GM18907 (cell line): ENCODE results near the gene SPTBN2.

Source experiments
- ATAC-seq: cut with Tn5 transposase; IDR thresholded peaks from one replicate; pipeline ENCODE4 v1.9.1; 2021; ENCODE audit warnings: mild to moderate bottlenecking, moderate library complexity; ENCODE audit not compliant: unreplicated experiment

The SPTBN2 gene

DNA sequence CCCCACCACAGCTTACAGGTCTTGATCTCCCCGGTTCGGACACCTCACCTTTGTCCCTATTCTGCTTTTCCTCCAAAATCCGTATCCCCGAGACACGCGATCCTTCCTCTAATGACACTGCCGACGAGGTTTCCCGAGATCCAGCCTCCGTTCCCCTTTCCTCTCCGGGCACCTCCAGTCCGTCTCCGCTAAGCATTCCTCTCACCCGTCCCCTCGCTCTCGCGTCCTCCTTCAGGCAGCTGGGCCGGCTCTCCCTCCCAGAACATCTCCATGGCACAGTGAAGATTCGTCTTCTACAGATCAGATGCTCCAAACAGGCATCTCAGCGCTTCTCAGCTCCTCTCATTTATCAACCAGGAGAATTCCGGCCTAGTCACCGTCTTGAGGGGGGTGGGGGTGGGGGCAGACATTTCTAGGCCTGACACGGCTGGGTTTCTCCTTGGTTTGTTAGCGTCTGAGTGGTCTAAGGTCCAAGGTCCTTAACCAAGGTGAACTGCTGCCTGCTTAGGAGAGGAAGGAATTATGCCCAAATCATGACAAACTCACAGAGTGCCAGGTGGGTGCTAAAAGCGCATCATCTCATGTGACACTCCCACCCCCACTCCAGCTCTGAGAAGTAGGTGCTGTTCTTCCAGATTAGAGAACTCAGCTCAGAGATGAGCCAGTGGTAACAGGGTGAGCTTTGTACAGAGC lies at the start of gene SPTBN2:
TSS of gene SPTBN2 (minus strand) at position 524 of the 693 bp plus-strand sequence. CDS start 7,976 bp downstream, outside the sequence.
- ATAC-seq, result no peak

DNA sequence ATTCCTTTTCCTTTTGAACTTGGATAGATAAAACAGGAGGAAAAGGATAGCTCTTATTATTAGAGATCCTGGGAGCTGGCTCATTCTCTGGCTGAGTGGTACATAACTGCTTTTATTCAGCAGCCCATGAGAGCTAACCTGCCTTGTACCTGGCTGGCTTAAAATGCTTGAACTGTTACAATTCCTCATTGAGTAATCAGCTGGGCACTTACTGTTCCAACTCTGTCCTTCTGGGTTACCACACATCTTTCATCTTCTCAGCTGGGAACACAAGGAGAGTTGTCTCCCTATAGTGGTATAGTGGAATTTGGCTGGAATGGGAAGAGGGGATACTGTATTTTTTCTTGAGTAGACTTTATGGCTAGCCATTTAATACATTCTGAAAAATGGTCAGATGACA lies 39.8 kb upstream of the SPTBN2 start:
- ATAC-seq, result no peak

GRCh38 chr11:66768088-66768521 lies 39.1 kb upstream of the SPTBN2 start:
- ATAC-seq, result no peak

DNA sequence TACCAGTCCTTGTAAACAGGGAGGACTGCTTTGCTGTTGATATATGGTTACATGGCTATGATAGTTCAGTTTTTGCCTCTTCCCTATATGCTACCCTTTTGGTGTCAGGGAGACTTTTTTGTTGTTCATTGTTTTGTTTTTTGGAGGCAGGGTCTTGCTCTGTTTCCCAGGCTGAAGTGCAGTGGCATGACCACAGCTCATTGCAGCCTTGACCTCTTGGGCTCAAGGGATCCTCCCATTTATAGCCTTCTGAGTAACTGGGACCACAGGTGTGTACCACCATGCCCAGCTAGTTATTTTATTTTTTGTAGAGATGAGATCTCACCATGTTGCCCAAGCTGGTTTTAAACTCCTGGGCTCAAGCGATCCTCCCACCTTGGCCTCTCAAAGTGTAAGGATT lies 38.6 kb upstream of the SPTBN2 start:
- ATAC-seq, result no peak

GRCh38 chr11:66766681-66767080 lies 37.7 kb upstream of the SPTBN2 start:
- no peak for ATAC-seq

DNA sequence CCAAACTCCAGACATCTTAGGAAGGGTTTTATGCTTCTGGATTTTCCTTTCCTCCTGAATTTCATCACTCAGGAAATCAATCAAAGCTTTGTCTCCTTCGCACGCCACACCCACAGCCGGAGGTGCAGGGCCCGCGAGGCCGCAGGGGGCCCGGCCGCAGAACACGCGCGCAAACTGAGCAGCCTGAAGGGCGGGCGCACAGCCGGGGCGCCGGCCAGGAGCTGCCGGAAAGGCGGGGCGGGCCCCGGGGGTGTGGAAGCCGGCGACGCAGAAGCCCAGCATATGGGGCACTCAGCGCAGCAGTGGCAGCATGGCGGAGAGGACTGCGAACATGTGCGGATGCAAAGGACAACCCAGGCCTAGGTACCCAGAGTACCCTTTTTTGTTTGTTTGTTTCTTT lies 33.1 kb upstream of the SPTBN2 start:
- no peak for ATAC-seq

GRCh38 chr11:66752148-66752547 lies 23.1 kb upstream of the SPTBN2 start:
- no peak for ATAC-seq

DNA sequence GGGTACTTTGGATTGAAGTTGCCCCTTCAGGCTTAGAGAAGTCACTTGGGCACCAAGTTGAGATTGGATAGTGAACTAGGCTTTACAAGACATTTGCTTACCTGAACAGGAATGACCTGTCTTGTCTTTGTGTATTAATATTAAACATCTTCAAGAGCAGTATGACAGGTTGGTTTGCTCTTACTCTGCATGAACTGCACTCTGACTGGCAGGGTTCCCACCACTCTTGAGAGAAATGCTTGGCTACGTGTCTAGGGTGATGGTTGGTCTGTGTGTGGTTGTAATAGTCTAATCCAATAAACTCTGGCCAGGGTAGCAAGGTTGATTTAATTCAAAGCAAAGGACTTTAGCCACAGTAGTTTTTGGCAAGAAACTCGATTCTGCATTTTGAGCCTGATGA lies 20.1 kb upstream of the SPTBN2 start:
- ATAC-seq, result no peak

DNA sequence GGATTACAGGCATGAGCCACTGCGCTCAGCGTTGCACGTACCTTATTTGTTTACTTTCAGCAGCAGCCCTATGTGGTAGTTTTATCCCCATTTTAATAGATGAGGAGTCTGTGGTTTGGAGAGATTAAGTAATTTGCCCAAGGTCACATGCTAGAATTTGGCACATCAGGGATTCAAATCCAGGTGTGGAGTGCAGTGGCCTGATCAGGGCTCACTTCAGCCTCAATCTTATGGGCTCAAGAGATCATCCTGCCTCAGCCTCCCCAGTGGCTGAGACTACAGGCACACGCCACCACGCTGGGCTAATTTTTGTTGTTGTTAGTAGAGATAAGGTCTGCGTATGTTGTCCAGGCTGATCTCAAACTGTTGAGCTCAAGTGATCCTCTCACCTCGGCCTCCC lies 18.5 kb upstream of the SPTBN2 start:
- no peak for ATAC-seq

- peak; percentile 47 for ATAC-seq
Observed at GRCh38 chr11:66745356-66746235, 16.6 kb upstream of the SPTBN2 start.

DNA sequence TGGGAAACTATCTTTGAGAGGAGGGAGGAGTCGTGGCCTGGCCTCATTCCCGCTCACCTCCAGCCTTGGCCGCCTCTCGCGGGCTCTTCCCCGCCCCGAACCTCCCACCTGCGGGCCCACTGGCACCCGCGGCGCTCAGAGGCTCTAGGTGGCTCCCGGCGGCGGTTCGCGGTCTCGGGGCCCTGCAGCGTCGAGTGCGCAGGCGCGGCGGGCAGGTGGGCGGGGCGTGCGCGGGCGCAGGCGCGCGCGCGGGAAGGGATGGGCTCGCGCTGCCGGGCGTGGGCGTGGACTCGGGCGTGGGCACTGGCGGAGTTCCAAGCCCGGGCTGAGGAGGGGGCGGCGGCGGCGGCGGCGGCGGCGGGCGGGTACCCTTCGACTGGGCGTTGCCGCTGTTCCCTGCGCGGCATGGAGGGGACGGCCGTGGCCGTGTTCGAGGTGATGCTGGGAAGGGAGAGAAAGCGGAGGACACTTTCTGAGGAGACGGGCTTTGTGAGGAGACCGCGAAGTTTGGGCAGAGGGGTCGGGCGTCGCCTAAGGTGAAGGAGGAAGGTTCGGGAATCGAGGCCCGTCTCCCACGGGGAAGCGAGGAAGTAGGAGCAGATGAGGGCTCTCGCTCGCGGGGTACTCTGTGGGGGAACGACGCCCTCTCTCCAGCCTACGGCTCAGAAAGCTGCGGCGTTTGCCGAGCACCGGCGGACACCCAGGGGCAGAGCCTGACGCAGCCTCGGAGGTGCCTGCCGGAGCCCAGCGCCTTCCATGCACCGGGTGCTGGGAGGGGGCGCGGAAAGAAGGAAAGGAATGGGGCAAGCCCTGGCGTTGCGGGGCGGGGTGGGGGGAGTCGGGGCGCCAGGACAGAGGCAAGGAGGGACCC lies 15.7 kb upstream of the SPTBN2 start:
- peak; percentile 69 for ATAC-seq

DNA sequence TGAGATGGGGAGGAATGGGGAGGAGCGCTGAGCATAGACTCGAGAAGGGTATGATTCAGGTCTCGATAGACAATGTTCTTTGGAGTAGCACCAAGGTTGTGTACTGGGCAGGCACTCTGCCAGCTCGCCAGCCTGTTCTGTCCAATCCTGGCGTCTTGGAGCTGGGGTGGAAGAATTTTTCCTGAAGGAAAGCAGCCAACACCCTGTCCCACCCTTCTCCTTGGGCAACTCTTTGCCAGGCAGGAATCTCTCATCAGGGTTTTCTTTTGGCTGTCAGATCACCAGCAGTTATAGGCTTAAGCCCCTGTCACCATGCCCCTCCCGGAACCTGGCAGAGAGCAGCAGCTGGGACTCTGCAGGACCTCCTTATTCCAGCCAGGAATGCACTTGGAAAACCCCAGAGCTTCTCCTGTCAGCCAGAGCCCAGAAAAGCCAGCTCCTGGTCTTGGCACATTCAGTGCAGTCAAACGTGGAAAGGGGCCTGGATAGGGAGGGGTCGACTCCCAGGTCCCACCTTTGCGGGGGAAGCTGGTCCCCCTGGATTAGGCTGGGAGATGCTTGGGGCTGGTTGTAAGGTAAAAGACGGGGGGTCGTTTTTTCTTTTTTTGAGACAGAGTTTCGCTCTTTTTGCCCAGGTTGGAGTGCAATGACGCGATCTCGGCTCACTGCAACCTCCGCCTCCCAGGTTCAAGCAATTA lies 14.4 kb upstream of the SPTBN2 start:
- ATAC-seq, result no peak

- no peak for ATAC-seq
Observed at GRCh38 chr11:66741153-66741552, 12.1 kb upstream of the SPTBN2 start.

DNA sequence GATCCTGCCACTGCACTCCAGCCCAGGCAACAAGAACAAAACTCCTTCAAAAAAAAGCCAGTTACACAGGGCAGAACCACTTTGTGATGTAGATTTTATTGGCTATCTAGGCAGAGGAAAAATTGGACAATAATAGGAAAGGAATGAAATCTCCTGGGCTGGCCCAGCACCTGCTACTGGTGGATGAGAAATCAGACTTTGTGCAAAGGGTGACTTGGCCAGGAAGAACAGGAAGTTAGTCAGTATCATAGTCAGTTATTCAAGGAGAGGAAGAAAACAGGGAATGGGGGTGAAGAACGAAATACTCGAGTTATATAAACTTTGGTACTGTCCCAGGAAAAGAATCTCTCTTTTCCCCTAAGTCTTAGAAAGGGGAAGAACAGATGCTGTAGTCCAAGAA lies 11.0 kb upstream of the SPTBN2 start:
- ATAC-seq, result no peak

DNA sequence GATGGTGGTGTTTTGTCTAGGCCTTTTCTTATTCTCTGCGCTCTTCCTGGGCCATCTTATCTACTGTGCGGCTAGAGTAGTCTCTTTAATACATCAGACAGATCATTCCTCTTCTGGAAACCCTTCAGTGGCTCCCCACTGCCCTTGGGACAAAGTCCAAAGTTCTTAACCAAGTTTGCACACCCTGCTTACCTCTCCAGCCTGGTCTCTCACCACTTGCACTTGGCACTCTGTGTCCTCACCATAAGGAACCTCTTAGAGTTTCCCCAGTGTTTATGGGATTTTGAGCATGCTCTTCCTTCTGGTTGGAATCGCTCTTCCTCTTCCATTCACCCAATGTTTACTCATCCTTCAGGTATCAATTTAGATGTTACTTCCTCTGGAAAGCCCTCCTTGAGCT lies 5.2 kb upstream of the SPTBN2 start:
- no peak for ATAC-seq

DNA sequence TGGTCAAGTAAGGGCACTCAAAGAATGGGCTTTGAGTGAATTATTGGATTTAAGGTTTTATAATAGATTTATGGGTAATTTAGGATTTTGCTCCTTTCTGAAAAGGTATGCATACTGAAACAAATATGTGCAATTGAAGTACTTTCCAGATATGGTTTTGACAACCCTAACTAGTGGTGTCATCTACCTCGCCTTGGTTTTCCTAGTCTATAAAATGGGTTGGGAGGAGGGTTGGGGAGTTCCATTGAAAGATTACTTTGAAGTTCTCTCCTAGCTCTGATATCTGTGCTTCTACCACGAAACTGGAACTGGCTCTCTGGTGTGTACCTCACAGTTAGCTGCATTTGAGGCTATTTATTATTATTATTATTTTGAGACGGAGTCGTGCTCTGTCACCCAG lies 431 bp upstream of the SPTBN2 start:
- no peak for ATAC-seq

DNA sequence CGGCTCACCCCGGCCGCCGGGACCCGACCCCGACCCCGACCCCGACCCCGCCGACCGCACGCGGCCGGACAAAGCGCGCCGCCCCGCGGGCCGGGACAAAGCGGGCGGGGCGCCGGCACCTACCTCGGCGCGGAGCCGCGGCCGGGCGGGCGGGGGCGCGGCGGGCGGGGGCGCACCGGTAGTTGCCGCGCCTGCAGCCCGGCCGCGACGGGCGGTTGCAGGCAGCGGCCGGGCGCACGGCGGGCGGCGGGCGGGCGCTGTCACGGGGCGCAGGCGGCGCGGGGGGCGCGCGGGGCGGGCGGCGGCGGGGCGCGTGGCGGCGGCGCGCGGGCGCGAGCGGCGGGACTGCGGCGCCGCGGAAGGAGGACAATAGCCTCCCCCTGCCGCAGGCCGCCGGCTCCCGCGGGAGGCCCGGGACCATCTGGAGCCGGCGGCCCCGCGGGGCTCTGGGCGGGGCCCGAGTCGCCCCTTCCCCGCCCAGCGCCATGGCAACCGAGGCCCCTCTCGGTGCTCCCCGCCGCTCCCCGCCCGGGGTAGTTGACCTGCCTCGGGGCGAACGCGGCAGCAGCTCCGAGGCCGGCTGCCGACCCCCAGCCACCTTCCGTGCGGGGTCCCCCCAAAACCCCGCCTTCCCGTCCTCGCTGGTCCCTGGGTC lies 851 bp downstream of the SPTBN2 start:
- no peak for ATAC-seq

DNA sequence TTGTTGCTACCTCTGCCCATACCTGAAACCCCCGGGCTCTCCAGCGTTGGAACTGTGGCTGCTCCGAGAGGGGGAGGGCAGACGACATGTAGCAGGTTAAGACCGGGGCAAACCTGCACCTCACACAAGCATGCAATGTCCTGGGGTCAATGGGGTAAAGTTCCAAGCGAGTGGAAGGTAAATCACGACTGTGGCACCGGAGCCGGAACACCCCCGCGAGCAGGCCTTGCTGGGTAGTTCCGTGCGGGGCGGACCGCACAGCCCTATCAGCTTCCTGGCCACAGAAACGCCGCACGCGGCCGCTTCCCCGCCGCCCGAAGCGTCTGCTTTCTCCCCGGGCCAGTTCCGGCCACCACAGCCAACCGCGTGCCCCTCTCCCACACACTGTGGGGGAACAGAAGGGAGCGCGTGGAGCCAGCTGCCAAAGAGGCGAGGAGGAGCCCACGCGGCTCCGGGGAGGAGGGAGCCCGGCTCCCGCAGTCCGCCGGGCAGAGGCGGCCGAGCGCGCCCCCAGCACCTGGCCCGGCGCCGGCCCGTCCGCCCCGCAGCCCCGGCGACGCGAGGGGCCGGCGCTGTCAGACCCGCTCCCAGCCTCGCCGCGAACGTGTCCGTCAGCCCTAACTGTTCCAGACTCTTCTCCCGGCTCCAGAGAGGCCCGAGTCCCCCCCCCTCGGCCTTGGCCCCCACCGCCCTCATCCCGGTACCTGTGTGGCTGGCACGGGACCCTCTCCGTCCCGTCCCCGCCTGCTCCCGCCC lies 1.6 kb downstream of the SPTBN2 start:
- no peak for ATAC-seq

- no peak for ATAC-seq
Observed at GRCh38 chr11:66725647-66726046, 3.4 kb downstream of the SPTBN2 start.
